Mesenteric fat pad (tissue), 1 donor: ENCODE measurements around the gene CTPS1. TPM values are rescaled to one million over a fixed set of nuclear protein-coding genes. Genes with fewer than 3 reads are reported as not detected.

ENCODE experiments used
- DNase-seq: peaks from one replicate; pipeline ENCODE4 v3.0.0-alpha.2; 2020; ENCODE audit warnings: low spot score
- total RNA-seq: library from RNA; stranded (reverse); fragmentation: NEBNext Ultra II Directional; extraction: Animal tissue kit (Norgen Biotek cat#: 25700); gene quantifications from one replicate; pipeline ENCODE4 v1.2.1, GENCODE V29; 2021
- donor health status: DM: yes; HTN: yes; CAD: no.

CTPS1 gene
- total RNA-seq, 1 donor from 2014 or later, result 18.4 TPM

- no peak for DNase-seq
These were observed 42.9 kb downstream of the CTPS1 start for GRCh38 chr1:41022424-41022823.

GRCh38 chr1:41023279-41023990 lies 43.9 kb downstream of the CTPS1 start:
- DNase-seq, result no peak

- DNase-seq, result no peak
These were observed 45.5 kb downstream of the CTPS1 start for GRCh38 chr1:41024953-41025352.

GRCh38 chr1:41025979-41026819 lies 46.7 kb downstream of the CTPS1 start:
- no peak for DNase-seq

GRCh38 chr1:41028034-41028642 lies 48.6 kb downstream of the CTPS1 start:
- DNase-seq, result no peak

GRCh38 chr1:41030872-41031616 lies 51.5 kb downstream of the CTPS1 start:
- DNase-seq, result peak; percentile 14

GRCh38 chr1:41032147-41032546 lies 52.7 kb downstream of the CTPS1 start:
- DNase-seq, result no peak

GRCh38 chr1:41033272-41033671 lies 53.8 kb downstream of the CTPS1 start:
- peak; percentile 18 for DNase-seq

GRCh38 chr1:41037116-41037903 lies 57.8 kb downstream of the CTPS1 start:
- DNase-seq, result peak; percentile 51

GRCh38 chr1:41038110-41038509 lies 58.6 kb downstream of the CTPS1 start:
- DNase-seq, result no peak

- no peak for DNase-seq
These were observed 62.2 kb downstream of the CTPS1 start for GRCh38 chr1:41041614-41042270.

- no peak for DNase-seq
These were observed 64.7 kb downstream of the CTPS1 start for GRCh38 chr1:41044187-41044586.

GRCh38 chr1:41045740-41046139 lies 66.2 kb downstream of the CTPS1 start:
- no peak for DNase-seq

GRCh38 chr1:41046347-41046775 lies 66.9 kb downstream of the CTPS1 start:
- no peak for DNase-seq

GRCh38 chr1:41048540-41048939 lies 69.0 kb downstream of the CTPS1 start:
- no peak for DNase-seq

GRCh38 chr1:41051022-41051421 lies 71.5 kb downstream of the CTPS1 start:
- DNase-seq, result no peak

- DNase-seq, result no peak
These were observed 73.8 kb downstream of the CTPS1 start for GRCh38 chr1:41053316-41053715.

GRCh38 chr1:41056907-41057306 lies 77.4 kb downstream of the CTPS1 start:
- DNase-seq, result no peak
